ENCODE results near the gene FMNL2.

FMNL2 gene

DNA sequence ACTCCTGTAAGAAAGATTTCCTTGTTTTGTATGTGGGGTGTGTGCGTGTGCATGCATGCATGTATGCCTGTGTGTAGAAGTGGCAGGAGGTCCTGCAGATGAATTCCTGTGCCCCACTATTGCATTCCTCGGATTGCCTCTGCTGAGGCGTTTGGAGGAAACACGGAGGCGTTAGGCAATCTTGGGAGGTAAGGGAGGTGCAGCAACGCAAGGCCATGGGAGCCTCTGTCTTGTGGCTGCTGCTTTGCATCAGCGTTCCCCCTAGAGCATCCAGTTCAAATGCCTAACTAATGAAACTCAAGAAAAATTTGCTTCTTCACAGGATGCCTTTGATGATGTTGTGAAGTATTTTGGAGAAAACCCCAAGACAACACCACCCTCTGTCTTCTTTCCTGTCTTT is 302.3 kb downstream of the FMNL2 start:
- Histone ChIP-seq H3K23ac (ENCODE audit: low read length in 2 of 2) (no peak overlapping the region), H2BK120ac (ENCODE audit: low read depth, low read length) (no peak overlapping the region), H3K4me3 (ENCODE audit: insufficient read depth in 1 of 2, low read depth in 1 of 2, low read length in 2 of 2) (no peak overlapping the region), H4K8ac (ENCODE audit: low read length) (no peak overlapping the region), H2BK5ac (ENCODE audit: low read depth, low read length, poor library complexity, severe bottlenecking) (no peak overlapping the region), H3K27me3 (ENCODE audit: control insufficient read depth in 1 of 2, insufficient read depth in 1 of 2, low read length in 2 of 2) (no peaks in the 10 kb centered on the region), H2AK5ac (ENCODE audit: low read length, severe bottlenecking) (no peak overlapping the region), H3K9ac (ENCODE audit: low read length) (no peak overlapping the region), H2BK15ac (ENCODE audit: low read depth, poor library complexity, severe bottlenecking) (no peak overlapping the region), H3K18ac (ENCODE audit: low read depth in 1 of 2, low read length in 2 of 2) (no peak overlapping the region), H2BK12ac (ENCODE audit: low read length in 2 of 2) (no peak overlapping the region), H4K91ac (ENCODE audit: low read length) (no peak overlapping the region), H3K27ac (ENCODE audit: low read length, poor library complexity, severe bottlenecking) (no peak overlapping the region), H3K79me1 (replicated peaks; ENCODE audit: low read length, poor library complexity, severe bottlenecking) (peaks cover 12% of the 10 kb centered on the region), H3K9me3 (ENCODE audit: control insufficient read depth, low read length) (no peaks in the 10 kb centered on the region), H3K4me1 (ENCODE audit: control insufficient read depth, insufficient read depth, low read depth, low read length) (no peaks in the 10 kb centered on the region), H2AFZ (ENCODE audit: low read depth, low read length) (no peak overlapping the region), H3K14ac (ENCODE audit: low read length in 2 of 2) (no peak overlapping the region), H3K4me2 (ENCODE audit: low read length, poor library complexity, severe bottlenecking) (no peak overlapping the region), H3K36me3 (ENCODE audit: control insufficient read depth in 1 of 2, insufficient read depth in 2 of 2, low read depth in 1 of 2, low read length in 2 of 2) (peaks cover 38 to 95% of the 10 kb centered on the region in 2 experiments), H3K4ac (ENCODE audit: low read depth in 1 of 2, low read length in 2 of 2) (no peak overlapping the region)
- DNase-seq = no peak
- WGBS = 93% methylated on average over 6 of the region's 7 CpGs

DNA sequence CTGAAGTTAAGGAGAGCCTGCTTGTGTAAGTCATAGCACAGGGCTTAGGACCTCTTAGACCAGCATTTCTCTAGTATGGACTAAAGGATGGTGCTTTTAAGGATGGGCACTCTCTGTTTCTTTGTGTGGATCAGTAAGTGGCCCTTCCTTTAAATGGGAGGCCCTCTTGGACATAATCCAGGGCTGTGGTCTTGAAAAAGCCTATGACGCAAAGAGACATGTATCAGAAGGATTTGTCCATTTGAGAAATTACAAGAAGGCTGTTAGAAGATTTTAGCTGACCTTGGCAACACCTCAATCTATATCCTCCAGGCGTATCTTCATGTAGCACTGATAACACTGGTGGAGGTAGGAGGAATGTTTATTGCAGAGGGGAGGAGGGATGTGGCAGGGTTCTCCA is 303.1 kb downstream of the FMNL2 start:
- no peak overlapping the region for H4K8ac ChIP-seq (ENCODE audit: low read length)
- no peak overlapping the region for H2BK120ac ChIP-seq (ENCODE audit: low read depth, low read length)
- H2BK5ac ChIP-seq (ENCODE audit: low read depth, low read length, poor library complexity, severe bottlenecking) = no peak overlapping the region
- H3K9me3 ChIP-seq (ENCODE audit: control insufficient read depth, low read length) = no peaks in the 10 kb centered on the region
- no peaks in the 10 kb centered on the region for H3K27me3 ChIP-seq (ENCODE audit: control insufficient read depth in 1 of 2, insufficient read depth in 1 of 2, low read length in 2 of 2)
- H3K36me3 ChIP-seq (ENCODE audit: control insufficient read depth in 1 of 2, insufficient read depth in 2 of 2, low read depth in 1 of 2, low read length in 2 of 2) = peaks cover 41 to 94% of the 10 kb centered on the region in 2 experiments
- no peak overlapping the region for H4K91ac ChIP-seq (ENCODE audit: low read length)
- no peak overlapping the region for H3K14ac ChIP-seq (ENCODE audit: low read length in 2 of 2)
- H3K9ac ChIP-seq (ENCODE audit: low read length) = no peak overlapping the region
- peaks cover 14% of the 10 kb centered on the region for H3K79me1 ChIP-seq (replicated peaks; ENCODE audit: low read length, poor library complexity, severe bottlenecking)
- no peak overlapping the region for H2AFZ ChIP-seq (ENCODE audit: low read depth, low read length)
- no peak overlapping the region for H3K4me2 ChIP-seq (ENCODE audit: low read length, poor library complexity, severe bottlenecking)
- H3K18ac ChIP-seq (ENCODE audit: low read depth in 1 of 2, low read length in 2 of 2) = no peak overlapping the region
- no peaks in the 10 kb centered on the region for H3K4me1 ChIP-seq (ENCODE audit: control insufficient read depth, insufficient read depth, low read depth, low read length)
- H3K4me3 ChIP-seq (ENCODE audit: insufficient read depth in 1 of 2, low read depth in 1 of 2, low read length in 2 of 2) = no peak overlapping the region
- H3K27ac ChIP-seq (ENCODE audit: low read length, poor library complexity, severe bottlenecking) = no peak overlapping the region
- no peak overlapping the region for H3K23ac ChIP-seq (ENCODE audit: low read length in 2 of 2)
- WGBS = 100% methylated on average over 1 of the region's 2 CpGs
- no peak overlapping the region for H3K4ac ChIP-seq (ENCODE audit: low read depth in 1 of 2, low read length in 2 of 2)
- H2AK5ac ChIP-seq (ENCODE audit: low read length, severe bottlenecking) = no peak overlapping the region
- DNase-seq = no peak
- H2BK12ac ChIP-seq (ENCODE audit: low read length in 2 of 2) = no peak overlapping the region
- H2BK15ac ChIP-seq (ENCODE audit: low read depth, poor library complexity, severe bottlenecking) = no peak overlapping the region

- Histone ChIP-seq H3K18ac (ENCODE audit: low read depth in 1 of 2, low read length in 2 of 2) (no peak overlapping the region), H3K9ac (ENCODE audit: low read length) (no peak overlapping the region), H2BK12ac (ENCODE audit: low read length in 2 of 2) (no peak overlapping the region), H2AK5ac (ENCODE audit: low read length, severe bottlenecking) (no peak overlapping the region), H3K9me3 (ENCODE audit: control insufficient read depth, low read length) (no peaks in the 10 kb centered on the region), H2AFZ (ENCODE audit: low read depth, low read length) (no peak overlapping the region), H2BK5ac (ENCODE audit: low read depth, low read length, poor library complexity, severe bottlenecking) (no peak overlapping the region), H3K36me3 (ENCODE audit: control insufficient read depth in 1 of 2, insufficient read depth in 2 of 2, low read depth in 1 of 2, low read length in 2 of 2) (peaks cover 45 to 94% of the 10 kb centered on the region in 2 experiments), H3K4me1 (ENCODE audit: control insufficient read depth, insufficient read depth, low read depth, low read length) (no peaks in the 10 kb centered on the region), H3K4ac (ENCODE audit: low read depth in 1 of 2, low read length in 2 of 2) (no peak overlapping the region), H3K27ac (ENCODE audit: low read length, poor library complexity, severe bottlenecking) (no peak overlapping the region), H2BK120ac (ENCODE audit: low read depth, low read length) (no peak overlapping the region), H4K8ac (ENCODE audit: low read length) (no peak overlapping the region), H3K4me3 (ENCODE audit: insufficient read depth in 1 of 2, low read depth in 1 of 2, low read length in 2 of 2) (no peak overlapping the region), H3K14ac (ENCODE audit: low read length in 2 of 2) (no peak overlapping the region), H3K79me1 (replicated peaks; ENCODE audit: low read length, poor library complexity, severe bottlenecking) (peaks cover 16% of the 10 kb centered on the region), H2BK15ac (ENCODE audit: low read depth, poor library complexity, severe bottlenecking) (no peak overlapping the region), H3K23ac (ENCODE audit: low read length in 2 of 2) (no peak overlapping the region), H3K4me2 (ENCODE audit: low read length, poor library complexity, severe bottlenecking) (no peak overlapping the region), H4K91ac (ENCODE audit: low read length) (no peak overlapping the region), H3K27me3 (ENCODE audit: control insufficient read depth in 1 of 2, insufficient read depth in 1 of 2, low read length in 2 of 2) (no peaks in the 10 kb centered on the region)
- DNase-seq = no peak
- WGBS = 78% methylated on average over 7 of the region's 8 CpGs
These were observed 303.6 kb downstream of the FMNL2 start for GRCh38 chr2:152638590-152638989.

- WGBS = 100% methylated on average over 4 of the region's 6 CpGs
These were observed 309.4 kb downstream of the FMNL2 start for GRCh38 chr2:152644189-152644873.

More at GRCh38 chr2:152644189-152644873, 309.4 kb downstream of the FMNL2 start:
- Histone ChIP-seq H3K79me1 (replicated peaks; ENCODE audit: low read length, poor library complexity, severe bottlenecking) (peaks cover 4% of the 10 kb centered on the region), H3K9me3 (ENCODE audit: control insufficient read depth, low read length) (no peaks in the 10 kb centered on the region), H3K23ac (ENCODE audit: low read length in 2 of 2) (no peak overlapping the region), H3K4ac (ENCODE audit: low read depth in 1 of 2, low read length in 2 of 2) (no peak overlapping the region), H4K8ac (ENCODE audit: low read length) (no peak overlapping the region), H2BK12ac (ENCODE audit: low read length in 2 of 2) (no peak overlapping the region), H3K14ac (ENCODE audit: low read length in 2 of 2) (no peak overlapping the region), H3K4me1 (ENCODE audit: control insufficient read depth, insufficient read depth, low read depth, low read length) (peaks cover 1% of the 10 kb centered on the region), H2AFZ (ENCODE audit: low read depth, low read length) (no peak overlapping the region), H3K18ac (ENCODE audit: low read depth in 1 of 2, low read length in 2 of 2) (no peak overlapping the region), H3K4me2 (ENCODE audit: low read length, poor library complexity, severe bottlenecking) (no peak overlapping the region), H3K9ac (ENCODE audit: low read length) (no peak overlapping the region), H3K27me3 (ENCODE audit: control insufficient read depth in 1 of 2, insufficient read depth in 1 of 2, low read length in 2 of 2) (no peaks in the 10 kb centered on the region), H3K36me3 (ENCODE audit: control insufficient read depth in 1 of 2, insufficient read depth in 2 of 2, low read depth in 1 of 2, low read length in 2 of 2) (peaks cover 26 to 83% of the 10 kb centered on the region in 2 experiments), H4K91ac (ENCODE audit: low read length) (no peak overlapping the region), H3K4me3 (ENCODE audit: insufficient read depth in 1 of 2, low read depth in 1 of 2, low read length in 2 of 2) (no peak overlapping the region), H2BK120ac (ENCODE audit: low read depth, low read length) (no peak overlapping the region), H2AK5ac (ENCODE audit: low read length, severe bottlenecking) (no peak overlapping the region), H2BK5ac (ENCODE audit: low read depth, low read length, poor library complexity, severe bottlenecking) (no peak overlapping the region), H3K27ac (ENCODE audit: low read length, poor library complexity, severe bottlenecking) (no peak overlapping the region), H2BK15ac (ENCODE audit: low read depth, poor library complexity, severe bottlenecking) (no peak overlapping the region)
- DNase-seq = no peak

All from mesenchymal stem cell (in vitro differentiated cells and primary cell).